Gastroesophageal sphincter (tissue), 4 donors: ENCODE data around the gene RAPSN. TPM values are rescaled to one million over a fixed set of nuclear protein-coding genes. Genes with fewer than 3 reads are reported as not detected.

Experiments
- ATAC-seq: fragments of 150-250 bp; one replicate; pipeline ENCODE4 v1.9.1; 2016; ENCODE audit warnings: mild to moderate bottlenecking, moderate library complexity
- H3K27ac ChIP-seq, 4 donors: fragments of 200-600 bp; sonication (generic) in 3 of 4; 1 replicate in 3 of 4; 2 replicates in 1 of 4; pipeline ENCODE4 v1.5.1; 2016 to 2019
- H3K27me3 ChIP-seq: fragments of 200-600 bp; sonication (generic); one replicate; pipeline ENCODE4 v1.5.1; 2019
- H3K36me3 ChIP-seq, 2 donors: fragments of 200-600 bp; sonication (generic); one replicate each; pipeline ENCODE4 v1.5.1; 2019; ENCODE audit warnings: control low read depth in 1 of 2
- H3K4me1 ChIP-seq, 3 donors: fragments of 200-600 bp; sonication (generic); 1 replicate in 2 of 3; 2 replicates in 1 of 3; pipeline ENCODE4 v1.5.1; 2016 to 2019; ENCODE audit warnings: control low read depth in 2 of 3
- H3K4me3 ChIP-seq, 2 donors: fragments of 200-600 bp; sonication (generic); one replicate each; pipeline ENCODE4 v1.5.1; 2019; ENCODE audit warnings: mild to moderate bottlenecking in 1 of 2, moderate library complexity in 1 of 2
- H3K9me3 ChIP-seq, 3 donors: fragments of 200-600 bp; sonication (generic); one replicate each; pipeline ENCODE4 v1.5.1; 2017 to 2019; ENCODE audit warnings: control low read depth in 2 of 3
- CTCF ChIP-seq, 4 experiments: fragments of 200-600 bp in 2 of 4; fragments of 450-650 bp in 2 of 4; sonication (generic) in 1 of 4; IDR thresholded peaks; one replicate each; pipeline ENCODE4 v1.5.1; 2017 to 2019; ENCODE audit warnings: antibody characterized with exemption in 4 of 4, mild to moderate bottlenecking in 2 of 4, moderate library complexity in 2 of 4
- EP300 ChIP-seq: sonication (generic); formaldehyde crosslinking; IDR thresholded peaks from one replicate; pipeline ENCODE4 v1.6.1; 2017; ENCODE audit warnings: antibody characterized with exemption, mild to moderate bottlenecking
- POLR2A ChIP-seq, 2 donors: fragments of 450-650 bp; IDR thresholded peaks; one replicate each; pipeline ENCODE4 v1.6.1; 2017; ENCODE audit warnings: antibody characterized with exemption in 2 of 2, mild to moderate bottlenecking in 2 of 2, moderate library complexity in 1 of 2
- POLR2AphosphoS5 ChIP-seq: sonication (generic); formaldehyde crosslinking; IDR thresholded peaks from one replicate; pipeline ENCODE4 v1.6.1; 2017; ENCODE audit warnings: antibody characterized with exemption
- WGBS, 2 donors: methylation state at CpG; one replicate each; pipeline ENCODE4 v1.1.5; 2018; ENCODE audit warnings: low coverage in 1 of 2; 5-methylcytosine and 5-hydroxymethylcytosine counted together
- total RNA-seq, 4 donors: library from RNA; depleted of rRNA; stranded (reverse); fragments of >200 nt; gene quantifications; one replicate each; pipeline ENCODE4 v1.1.0, GENCODE V29; 2016

RAPSN gene
- total RNA-seq, 4 donors from 2014 or later, result 0.23 to 0.27 TPM; not detected in 2

- 51% methylated on average over 8 of the region's 12 CpGs; no CpG with 5 or more reads in 1 of the 2 donors for WGBS, 2 donors
- TF ChIP-seq POLR2A (IDR thresholded peaks at IDR 0.05) (no peak), POLR2AphosphoS5 (peak; percentile 47), EP300 (no peak), CTCF (IDR thresholded peaks at IDR 0.05) (peak in 2 of 4 experiments; percentile 19 to 21)
- no peaks in the 10 kb centered on the region for H3K27me3 ChIP-seq
- H3K4me3 ChIP-seq, result peak overlapping the region; percentile 41 to 89
- H3K4me1 ChIP-seq, result peaks cover 0 to 47% (median 27%) of the 10 kb centered on the region in 3 donors
- peak overlapping the region; percentile 85 to 96 (median 94) for H3K27ac ChIP-seq
- H3K36me3 ChIP-seq, result peaks cover 0 to 22% of the 10 kb centered on the region in 2 donors
- ATAC-seq, result no peak
- no peaks in the 10 kb centered on the region for H3K9me3 ChIP-seq
These were observed 41.8 kb downstream of the RAPSN start for GRCh38 chr11:47406896-47407745.

GRCh38 chr11:47403571-47403970 is 45.4 kb downstream of the RAPSN start:
- Histone ChIP-seq H3K27me3 (no peaks in the 10 kb centered on the region), H3K9me3 (no peaks in the 10 kb centered on the region), H3K27ac (no peak overlapping the region), H3K4me1 (peaks cover 0 to 33% (median 7%) of the 10 kb centered on the region in 3 donors), H3K4me3 (no peak overlapping the region), H3K36me3 (no peaks in the 10 kb centered on the region)
- WGBS, 2 donors, result 60 to 100% methylated on average over 1 of the region's 3 CpGs
- no peak for ATAC-seq
- TF ChIP-seq EP300 (no peak), POLR2A (IDR thresholded peaks at IDR 0.05) (no peak), POLR2AphosphoS5 (no peak), CTCF (IDR thresholded peaks at IDR 0.05) (no peak)

GRCh38 chr11:47403135-47403534 is 45.8 kb downstream of the RAPSN start:
- TF ChIP-seq EP300, result no peak
- no peak for TF ChIP-seq POLR2AphosphoS5
- no peak for TF ChIP-seq CTCF (IDR thresholded peaks at IDR 0.05)
- no peak for TF ChIP-seq POLR2A (IDR thresholded peaks at IDR 0.05)
- 73 to 88% methylated on average over 1 to 4 of the region's 4 CpGs for WGBS, 2 donors
- no peaks in the 10 kb centered on the region for H3K36me3 ChIP-seq
- no peaks in the 10 kb centered on the region for H3K27me3 ChIP-seq
- no peak overlapping the region for H3K27ac ChIP-seq
- peaks cover 0 to 33% (median 7%) of the 10 kb centered on the region in 3 donors for H3K4me1 ChIP-seq
- ATAC-seq, result no peak
- H3K4me3 ChIP-seq, result no peak overlapping the region
- H3K9me3 ChIP-seq, result no peaks in the 10 kb centered on the region

GRCh38 chr11:47400768-47401279 is 48.1 kb downstream of the RAPSN start:
- ATAC-seq, result peak; percentile 27
- peaks cover 0 to 21% (median 0%) of the 10 kb centered on the region in 3 donors for H3K4me1 ChIP-seq
- 19 to 21% methylated on average over 5 to 8 of the region's 8 CpGs for WGBS, 2 donors
- H3K36me3 ChIP-seq, result no peaks in the 10 kb centered on the region
- H3K9me3 ChIP-seq, result no peaks in the 10 kb centered on the region
- no peak for TF ChIP-seq POLR2AphosphoS5
- TF ChIP-seq EP300, result no peak
- no peak for TF ChIP-seq CTCF (IDR thresholded peaks at IDR 0.05)
- no peak for TF ChIP-seq POLR2A (IDR thresholded peaks at IDR 0.05)
- H3K4me3 ChIP-seq, result peak overlapping the region in 1 of 2 donors; percentile 63
- peak overlapping the region in 3 of 4 donors; percentile 72 to 78 (median 74) for H3K27ac ChIP-seq
- H3K27me3 ChIP-seq, result no peaks in the 10 kb centered on the region
